NCI-H1694 (cell line): Measurements from ENCODE around the gene BASP1.
"Not testable (repeated sequence)": the region's sequence is repeated elsewhere in the genome, so short reads cannot be mapped to it uniquely, and the experiment has no call there.

Source experiments
- DNase-seq: peaks from one replicate; lab custom pipeline; 2025; lab: John Stamatoyannopoulos, UW

The BASP1 gene

DNA sequence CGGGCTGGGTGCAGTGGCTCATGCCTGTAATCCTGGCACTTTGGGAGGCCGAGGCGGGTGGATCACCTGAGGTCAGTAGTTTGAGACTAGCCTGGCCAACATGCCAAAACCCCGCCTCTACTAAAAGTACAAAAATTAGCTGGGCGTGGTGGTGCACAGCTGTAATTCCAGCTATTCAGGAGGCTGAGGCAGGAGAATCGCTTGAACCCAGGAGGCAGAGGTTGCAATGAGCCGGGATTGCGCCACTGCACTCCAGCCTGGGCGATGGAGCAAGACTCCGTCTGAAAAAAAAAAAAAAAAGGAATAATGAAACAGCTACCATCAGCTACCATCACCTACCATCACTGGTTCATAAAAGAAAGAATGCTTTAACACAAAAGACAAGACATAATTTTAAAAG lies 25.9 kb upstream of the BASP1 start:
- DNase-seq = not testable (repeated sequence)

DNA sequence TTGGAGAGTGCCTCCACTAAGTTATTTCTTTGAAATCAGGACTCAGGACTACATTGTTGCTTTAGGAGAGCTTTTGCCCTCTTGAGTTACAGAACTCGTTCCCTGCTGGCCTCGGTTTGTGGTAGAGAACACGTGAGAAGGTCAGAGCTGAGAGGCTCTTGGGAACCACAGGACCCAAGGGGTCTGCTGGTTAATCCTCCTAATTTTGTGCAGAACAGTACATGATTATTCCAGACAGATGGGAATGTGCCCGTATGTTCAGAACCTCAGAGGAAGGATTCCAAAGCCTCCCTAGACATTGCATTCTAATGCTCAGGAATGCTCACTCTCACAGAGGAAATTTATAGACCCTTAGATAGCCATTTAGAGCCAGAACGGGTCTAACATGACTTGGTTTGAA lies 25.2 kb upstream of the BASP1 start:
- DNase-seq = no peak

DNA sequence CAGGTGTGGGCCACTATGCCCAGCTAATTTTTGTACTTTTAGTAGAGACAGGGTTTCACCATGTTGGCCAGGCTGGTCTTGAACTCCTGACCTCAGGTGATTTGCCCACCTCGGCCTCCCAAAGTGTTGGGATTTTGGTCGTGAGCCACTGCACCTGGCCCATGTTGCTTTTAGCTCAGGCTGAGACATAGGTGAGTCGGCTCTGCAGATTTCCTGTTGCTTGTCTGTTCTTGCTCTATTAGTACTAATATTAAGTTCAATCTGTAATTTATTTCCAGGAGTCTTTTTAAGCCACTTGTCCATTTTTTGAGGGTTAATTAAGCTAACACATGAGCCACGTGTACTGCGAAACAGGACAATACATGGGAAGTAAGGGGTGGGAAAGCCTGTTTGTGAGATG lies 21.4 kb upstream of the BASP1 start:
- DNase-seq = no peak

DNA sequence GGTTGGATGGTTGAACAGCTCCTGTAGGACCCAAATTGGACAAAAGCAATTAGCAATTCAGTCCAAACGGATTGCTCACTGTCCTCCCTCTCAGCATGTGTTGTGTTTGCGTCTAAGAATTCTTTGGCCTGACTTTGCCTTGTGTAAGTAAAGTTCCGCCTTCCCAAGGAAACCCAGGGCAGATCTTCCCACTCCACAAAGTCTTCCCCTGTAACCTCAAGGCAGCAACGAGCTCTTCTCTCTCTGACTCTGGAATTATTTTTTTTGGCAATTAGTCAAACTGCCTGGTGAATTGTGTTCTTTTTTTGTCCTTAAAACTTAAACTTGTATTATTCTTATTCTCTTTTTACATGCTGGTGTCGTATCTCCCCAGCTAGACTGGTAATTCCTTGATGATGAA lies 20.7 kb upstream of the BASP1 start:
- no peak for DNase-seq

DNA sequence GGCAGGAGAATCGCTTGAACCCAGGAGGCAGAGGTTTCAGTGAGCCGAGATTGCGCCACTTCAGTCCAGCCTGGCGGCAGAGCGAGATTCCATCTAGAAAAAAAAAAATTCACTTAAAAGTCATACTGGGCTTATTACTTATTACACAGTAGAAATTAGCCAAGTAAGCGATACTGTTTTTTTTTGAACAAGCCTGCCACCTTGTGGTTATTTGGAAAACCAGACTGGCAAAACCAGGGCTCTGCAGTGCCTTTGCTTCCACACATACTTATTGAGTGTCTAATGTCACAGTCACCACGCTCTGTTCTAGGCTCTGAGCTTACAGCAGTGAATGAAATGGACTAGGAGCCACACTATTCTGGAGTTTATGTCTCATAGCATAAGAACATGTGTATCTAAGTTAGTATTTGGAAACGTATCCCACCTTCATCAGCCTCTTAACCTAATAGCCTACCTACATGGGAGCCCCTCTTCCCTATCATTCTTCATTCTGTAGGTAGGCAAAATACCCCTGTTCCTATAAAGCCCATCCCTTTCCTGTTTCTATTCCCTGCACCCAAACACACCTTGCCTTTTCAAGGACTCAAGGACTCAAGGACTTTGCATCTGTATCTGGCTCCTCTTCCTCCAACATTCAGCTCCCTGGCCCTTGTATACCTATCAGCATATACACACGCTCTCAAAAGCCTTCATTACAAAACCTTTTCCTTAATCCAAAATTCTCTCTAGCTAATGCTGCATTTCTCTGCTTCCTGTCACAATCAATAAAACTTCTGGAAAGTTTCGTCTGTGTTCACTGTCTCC lies 13.9 kb upstream of the BASP1 start:
- DNase-seq = peak; percentile 64

DNA sequence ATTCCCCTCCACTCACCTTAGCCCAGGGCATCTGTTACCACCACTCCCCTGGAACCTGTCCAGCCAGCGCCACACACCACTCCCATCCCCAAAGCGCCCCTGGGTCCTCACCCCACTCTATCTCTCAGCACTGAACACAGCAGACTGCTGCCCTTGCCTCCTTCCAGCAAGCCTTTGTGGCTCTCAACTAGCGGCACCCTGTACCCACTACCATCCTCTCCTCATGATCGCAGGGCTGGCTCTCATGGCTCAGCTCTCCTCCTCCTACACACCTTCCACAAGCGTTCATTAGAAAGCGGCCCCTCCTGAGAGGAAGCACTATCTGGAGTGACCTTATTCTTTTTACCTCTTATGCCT lies 13.3 kb upstream of the BASP1 start:
- no peak for DNase-seq

DNA sequence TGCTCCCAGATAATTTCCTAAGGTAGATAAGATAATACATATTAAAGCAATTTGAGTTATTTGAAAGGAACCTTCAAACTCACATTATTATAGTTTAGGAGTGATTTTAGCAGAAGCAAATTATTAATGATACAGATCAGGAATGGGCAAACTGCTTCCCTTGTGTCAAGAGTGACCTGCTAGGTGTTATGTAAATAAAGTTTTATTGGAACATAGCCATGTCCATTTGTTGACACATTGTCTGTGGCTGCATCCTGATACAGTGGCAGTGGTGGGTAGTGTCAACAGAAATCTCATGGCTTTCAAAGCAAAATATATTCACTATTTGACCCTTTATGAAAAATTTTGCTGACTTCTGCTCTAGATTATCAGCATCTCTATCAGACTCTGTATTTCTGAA lies 11.4 kb upstream of the BASP1 start:
- no peak for DNase-seq

DNA sequence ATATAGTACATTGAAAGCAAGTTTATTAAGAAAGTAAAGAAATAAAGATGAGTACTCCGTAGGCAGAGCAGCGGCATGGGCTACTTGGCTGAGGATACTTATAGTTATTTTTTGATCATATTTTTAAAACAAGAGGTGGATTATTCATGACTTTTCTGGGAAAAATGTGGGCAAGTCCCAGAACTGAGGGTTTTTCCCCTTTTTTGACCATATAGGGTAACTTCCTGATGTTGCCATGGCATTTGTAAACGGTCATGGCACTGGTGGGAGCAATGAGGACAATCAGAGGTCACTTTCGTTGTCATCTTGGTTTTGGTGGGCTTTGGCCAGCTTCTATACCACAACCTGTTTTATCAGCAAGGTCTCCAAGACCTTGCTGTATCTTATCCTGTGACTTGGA lies 5.2 kb upstream of the BASP1 start:
- no peak for DNase-seq

DNA sequence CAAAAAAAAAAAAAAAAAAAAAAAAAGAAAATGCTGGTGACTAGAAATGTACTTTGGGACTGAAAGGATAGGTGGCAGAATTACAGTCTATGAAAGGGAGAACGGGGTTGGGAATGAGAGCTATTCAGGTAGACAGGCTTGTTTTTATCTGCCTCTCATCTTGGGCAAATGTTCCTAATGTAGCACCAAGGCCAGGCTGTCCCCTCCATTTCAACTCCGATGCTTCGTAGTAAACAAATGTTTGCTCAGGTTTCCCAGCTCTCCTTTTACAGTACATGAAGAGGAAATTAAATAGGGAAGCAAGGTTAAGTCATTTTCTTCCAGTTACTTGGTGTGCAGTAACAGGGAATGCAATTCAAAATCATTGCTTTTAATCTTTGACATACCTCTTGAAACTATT lies 4.4 kb upstream of the BASP1 start:
- no peak for DNase-seq

DNA sequence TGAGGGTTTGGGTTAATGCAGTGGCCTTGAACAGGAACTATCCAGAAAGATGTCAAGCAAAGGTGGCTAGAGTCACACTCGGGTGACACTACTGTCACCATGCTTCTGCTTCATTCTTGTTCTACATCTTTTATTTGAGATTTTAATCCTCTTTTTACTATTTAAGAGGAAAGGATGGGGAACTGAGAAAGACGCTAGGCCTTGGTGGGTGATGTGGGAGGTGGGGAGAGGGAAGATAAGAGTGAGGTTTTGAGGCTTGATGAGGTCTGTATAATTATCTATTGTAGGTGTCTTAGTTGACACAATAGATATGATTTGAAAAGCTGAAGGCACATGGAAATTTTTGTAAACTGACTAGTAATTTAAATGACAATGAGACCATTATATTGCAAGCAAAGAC lies 3.5 kb upstream of the BASP1 start:
- no peak for DNase-seq

DNA sequence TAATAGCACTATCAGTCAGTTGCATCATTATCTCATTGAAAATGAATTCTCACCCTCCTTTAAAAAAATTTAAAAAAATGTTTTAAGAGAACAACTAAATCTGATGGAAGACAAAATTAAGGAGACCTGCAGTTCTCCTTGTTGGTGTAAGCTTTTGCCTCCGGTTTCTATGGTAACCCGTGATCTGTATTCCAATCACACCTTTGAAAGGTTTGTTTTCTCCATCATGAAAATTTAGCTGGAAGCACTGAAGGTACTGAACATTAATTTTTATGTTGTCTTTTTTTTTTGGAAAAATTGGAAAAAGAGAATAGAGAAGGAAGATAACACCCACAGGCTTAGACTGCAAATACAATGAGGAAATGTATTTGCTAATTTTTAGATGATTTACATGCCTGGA lies 2.5 kb upstream of the BASP1 start:
- DNase-seq = no peak

DNA sequence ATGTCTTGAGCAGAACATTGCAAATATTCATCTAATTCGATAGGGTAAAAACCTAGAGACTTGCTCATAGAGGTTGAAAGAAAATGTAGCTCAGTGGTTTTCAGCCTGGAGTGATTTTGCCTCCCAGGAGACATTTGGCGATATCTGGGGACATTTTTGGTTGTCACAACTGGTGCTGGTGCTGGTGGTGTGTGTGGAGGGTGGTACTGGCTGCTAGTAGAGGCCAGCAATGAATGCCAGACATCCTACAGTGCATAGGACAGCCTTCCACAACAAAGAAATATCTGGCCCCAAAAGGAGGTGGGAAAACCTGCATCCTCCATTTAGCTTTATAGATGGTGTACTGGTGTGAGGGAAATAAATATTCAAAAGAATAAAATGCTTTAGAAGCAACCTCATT lies 2.1 kb upstream of the BASP1 start:
- DNase-seq = no peak

DNA sequence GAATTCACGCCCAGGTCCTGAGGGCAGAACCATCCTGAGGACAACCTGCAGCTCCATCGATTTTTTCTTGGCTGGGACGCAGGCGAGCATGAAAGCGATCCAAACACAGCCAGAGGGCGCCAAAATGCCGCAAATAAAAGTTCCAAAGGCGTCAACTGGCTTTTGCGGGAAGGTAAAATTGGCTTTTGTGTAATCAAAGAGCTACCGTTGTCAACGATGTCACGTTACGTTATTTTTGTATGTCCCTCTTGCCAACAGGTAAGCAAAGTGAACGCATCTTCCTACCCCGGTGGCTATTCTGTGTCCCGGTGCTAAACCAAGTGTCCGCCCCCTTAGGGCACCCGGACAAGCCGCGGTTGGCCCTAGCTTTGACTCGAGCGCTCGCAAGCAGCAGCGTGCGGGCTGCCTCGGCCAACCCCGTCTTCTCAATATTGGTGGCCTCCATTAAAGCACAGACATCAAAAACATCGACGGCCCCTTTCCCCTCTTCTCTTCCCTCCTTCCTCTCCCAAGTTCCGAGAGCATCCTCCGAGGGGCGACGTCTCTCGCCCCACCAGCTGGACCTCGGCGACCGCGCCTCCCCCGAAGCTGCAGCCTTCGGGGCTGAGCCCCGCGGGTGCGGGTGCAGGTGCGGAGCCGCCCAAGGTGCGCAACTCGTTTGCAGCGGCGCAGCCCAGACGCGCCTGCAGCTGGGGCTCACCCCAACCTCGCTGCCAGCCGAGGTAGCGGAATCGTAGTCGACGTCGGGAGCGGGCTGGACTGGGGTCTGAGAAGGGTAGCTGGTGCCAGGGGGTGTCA lies 1.1 kb upstream of the BASP1 start:
- peak; percentile 84 for DNase-seq

DNA sequence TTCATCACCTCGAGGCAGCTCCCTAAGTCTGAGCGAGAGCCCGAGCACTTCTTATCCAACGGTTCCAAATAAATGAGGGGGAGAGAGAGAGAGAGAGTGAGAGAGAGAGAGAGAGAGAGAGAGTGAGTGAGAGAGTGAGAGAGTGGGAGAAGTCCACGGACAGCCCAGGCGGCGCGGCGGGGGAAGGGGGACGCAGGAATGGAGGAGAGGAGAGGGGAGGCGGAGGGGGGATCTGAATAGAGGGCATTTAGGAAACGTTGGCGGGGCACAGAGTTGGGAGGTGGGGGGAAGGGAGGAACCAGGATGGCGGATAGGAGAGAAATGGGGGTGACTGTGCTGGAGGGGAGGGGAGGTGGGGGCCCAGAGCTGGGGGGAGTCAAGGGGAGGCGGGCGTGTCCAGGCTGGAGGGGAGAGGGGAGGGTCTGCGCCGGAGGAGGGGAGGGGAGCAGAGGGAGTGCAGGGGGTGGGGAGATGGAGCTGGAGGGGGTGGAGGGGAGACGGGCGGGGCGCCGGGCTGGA lies 398 bp upstream of the BASP1 start:
- DNase-seq = peak; percentile 39

DNA sequence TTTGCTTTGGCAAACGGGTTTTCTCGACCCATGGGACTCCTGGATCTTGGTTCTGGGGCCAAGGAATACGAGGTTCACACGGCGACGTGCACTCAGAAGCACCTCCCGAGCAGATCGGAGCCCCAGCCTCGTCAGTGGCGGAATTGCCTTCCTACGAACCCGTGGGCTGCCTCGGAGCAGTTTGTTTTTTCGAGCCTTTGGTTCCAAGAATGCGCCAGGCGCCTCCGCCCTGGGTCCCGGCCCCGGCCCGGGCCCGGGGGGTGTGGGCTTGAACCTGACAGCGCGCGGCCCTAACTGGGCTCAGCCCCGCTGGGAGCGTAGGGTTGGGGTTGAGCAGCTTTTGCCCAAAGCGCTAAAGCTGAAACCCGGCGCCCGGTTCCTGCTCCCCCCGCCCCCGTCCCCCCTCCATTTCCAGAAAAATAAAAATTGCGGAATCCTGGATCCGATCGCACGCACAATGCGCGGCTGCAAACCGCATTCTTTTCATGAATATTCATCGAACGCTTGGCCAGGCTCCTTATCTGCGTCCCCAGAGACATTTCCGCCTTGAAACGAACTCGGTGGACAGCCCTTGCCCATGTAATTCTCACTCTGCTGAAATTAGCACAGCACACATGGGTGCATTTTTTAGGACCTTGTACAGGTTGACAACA lies 1.0 kb downstream of the BASP1 start:
- DNase-seq = no peak

DNA sequence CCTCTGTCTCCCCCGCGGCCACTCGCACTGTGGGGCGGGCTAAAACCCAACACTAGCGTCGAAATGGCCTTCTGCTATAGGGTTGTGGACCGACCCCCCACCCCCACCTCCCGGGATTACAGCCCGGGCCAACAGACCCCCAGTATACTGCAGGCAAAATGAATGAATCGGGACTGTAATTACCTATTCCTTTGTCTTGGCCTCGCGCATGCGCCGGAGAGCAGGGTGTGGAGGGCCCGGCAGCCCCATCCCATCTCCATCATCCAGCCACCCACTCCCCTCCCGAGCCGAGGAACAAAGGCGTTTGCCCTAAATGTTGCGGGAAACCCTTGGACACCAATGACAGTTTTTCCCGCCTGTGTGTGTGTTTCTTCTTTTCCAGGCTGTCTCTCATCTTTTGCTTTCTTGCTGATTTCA lies 1.6 kb downstream of the BASP1 start:
- peak; percentile 10 for DNase-seq

DNA sequence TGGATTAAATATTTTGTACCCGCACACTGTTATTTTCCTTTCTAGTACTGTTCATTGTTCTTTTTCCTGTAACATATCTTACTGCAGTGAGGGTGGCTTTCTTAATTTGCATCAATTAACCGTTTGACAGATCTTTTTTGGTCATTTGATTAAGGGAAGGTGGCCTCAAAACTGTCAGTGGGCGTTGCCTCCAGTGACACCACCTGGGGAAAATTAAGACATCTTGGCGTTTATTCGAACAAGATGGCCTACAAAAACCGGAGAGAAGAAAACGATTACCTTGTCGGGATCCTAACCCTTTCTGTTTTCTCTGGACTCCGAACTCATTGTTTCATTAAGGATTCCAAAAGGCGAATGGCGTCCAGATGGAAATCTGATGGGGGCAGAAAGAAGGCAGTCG lies 2.0 kb downstream of the BASP1 start:
- no peak for DNase-seq

DNA sequence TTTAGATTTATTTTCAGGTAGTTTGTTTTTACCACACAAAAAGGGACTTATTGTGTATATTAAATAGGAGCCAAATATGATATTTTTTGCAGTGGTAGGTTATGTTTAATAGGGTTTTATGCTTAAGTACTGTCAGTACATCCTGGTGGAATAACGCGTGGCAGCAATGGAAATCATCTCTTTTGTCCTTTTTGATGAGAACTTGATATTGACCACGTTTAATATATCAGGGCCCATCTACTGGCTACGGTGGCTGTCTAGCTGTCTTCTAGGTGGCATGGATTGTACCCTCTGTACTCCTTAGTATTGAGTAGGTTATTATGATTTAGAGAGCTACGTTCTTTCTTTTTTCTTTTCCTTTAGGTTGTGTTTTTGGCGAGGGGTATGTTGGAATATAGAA lies 2.6 kb downstream of the BASP1 start:
- DNase-seq = no peak

DNA sequence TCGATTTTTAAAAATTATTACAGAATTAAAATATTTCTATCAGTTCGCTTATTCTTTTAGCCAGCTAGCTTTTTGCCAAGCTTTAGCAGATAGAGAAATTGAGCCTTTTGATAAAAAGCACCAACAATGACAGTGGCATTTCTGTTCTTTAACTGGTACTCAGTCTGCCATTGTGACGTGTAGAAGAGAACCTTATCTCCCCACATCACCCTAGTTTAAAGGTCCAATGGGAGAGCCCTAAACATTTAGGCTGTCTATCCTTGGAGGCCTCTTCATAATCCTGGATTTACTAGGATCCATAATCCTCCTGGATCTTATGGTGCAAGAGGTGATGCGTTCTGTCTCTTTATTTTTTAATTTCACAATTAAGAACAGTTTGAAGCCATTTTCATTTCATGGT lies 3.0 kb downstream of the BASP1 start:
- DNase-seq = no peak

DNA sequence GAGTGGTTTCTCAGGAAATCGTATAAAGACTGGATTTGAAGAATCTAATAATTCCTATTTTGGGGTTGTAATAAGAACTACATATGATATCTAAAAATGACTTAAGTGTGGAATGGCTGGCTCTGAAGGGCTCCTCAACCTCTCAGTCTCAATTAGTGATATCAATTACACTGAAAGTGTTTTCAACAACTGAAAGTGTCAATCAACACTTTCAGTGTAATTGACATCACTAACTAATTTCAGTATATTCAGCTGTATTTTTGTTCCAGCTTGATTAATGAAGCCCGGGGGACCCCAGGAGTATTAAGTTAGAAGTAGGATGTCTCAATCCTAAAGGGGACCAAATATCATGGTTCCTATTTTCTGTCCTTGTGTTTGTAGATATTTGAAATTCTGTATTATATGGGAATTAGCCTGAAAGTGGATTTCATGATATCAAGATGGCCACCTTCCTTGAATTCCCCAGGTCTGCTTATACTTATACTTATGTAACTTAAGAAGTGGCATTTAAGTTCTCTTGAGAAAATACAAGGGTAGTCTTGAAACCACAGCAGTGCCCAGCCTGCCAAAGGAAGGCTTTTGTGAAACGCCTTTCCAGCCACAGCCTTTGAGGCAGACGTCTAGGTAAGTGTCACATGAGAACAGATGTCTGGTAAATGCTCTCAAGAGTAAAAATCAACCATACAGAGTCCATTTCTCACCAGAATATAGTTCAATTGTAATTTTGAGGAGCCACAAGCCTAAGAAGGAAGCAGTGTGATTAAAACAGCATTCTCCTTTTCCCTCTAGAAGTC lies 4.6 kb downstream of the BASP1 start:
- DNase-seq = no peak

DNA sequence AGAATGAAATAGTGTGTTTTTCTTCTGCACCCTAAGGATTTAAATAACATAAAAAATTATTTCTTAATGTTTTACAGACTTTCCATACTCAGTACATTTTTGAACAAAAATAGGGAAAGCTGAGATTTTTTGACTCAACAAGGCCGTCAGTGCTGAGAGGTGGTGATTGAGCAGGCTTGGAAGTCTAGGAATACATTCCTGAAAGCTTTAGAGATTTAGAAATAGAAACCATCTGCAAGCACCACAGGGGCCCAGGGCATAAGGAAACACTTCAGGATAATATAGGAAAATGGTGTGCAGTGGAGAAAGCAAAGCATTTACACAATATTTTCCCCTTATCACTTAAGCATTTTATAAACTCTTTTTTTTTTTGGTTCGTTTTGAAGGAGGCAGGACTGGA lies 5.2 kb downstream of the BASP1 start:
- no peak for DNase-seq
